ENCODE results near the gene DEPP1.

GRCh38 chr10:45005284-45005683, 26.7 kb upstream of the DEPP1 start:
- TF ChIP-seq CTCF (IDR thresholded peaks at IDR 0.05), result no peak
- no peak for TF ChIP-seq EP300 (IDR thresholded peaks at IDR 0.05)
- no peak for TF ChIP-seq POLR2A (IDR thresholded peaks at IDR 0.05)
